HEK293 (cell line): Measurements from ENCODE around the gene BCAS2.

Source experiments
- ATF2 ChIP-seq: fragments of 450-650 bp; formaldehyde crosslinking; IDR thresholded peaks from 2 replicates; pipeline ENCODE4 v1.5.1; 2016; ENCODE audit warnings: missing biosample characterization, missing genetic modification characterization, low read depth
- ZNF138 ChIP-seq: fragments of 450-650 bp; formaldehyde crosslinking; IDR thresholded peaks from 2 replicates; pipeline ENCODE4 v1.5.1; 2016; ENCODE audit warnings: missing biosample characterization, missing genetic modification characterization, borderline replicate concordance
- ZNF274 ChIP-seq, 2 experiments: fragments of 200-500 bp in 1 of 2; fragments of 450-650 bp in 1 of 2; sonication (Bioruptor generic) in 1 of 2; formaldehyde crosslinking in 1 of 2; IDR thresholded peaks; 2 replicates each; pipeline versions ENCODE4 v1.5.1 to v1.6.1; 2014 to 2016; ENCODE audit warnings: borderline replicate concordance in 1 of 2, inconsistent platforms in 1 of 2, low read length in 1 of 2, missing biosample characterization in 1 of 2, missing genetic modification characterization in 1 of 2
- ZNF433 ChIP-seq: fragments of 450-650 bp; formaldehyde crosslinking; IDR thresholded peaks from 2 replicates; pipeline ENCODE4 v1.5.1; 2016; ENCODE audit warnings: missing biosample characterization, missing genetic modification characterization, low read depth
- ZNF530 ChIP-seq: fragments of 450-650 bp; formaldehyde crosslinking; IDR thresholded peaks from 2 replicates; pipeline ENCODE4 v1.5.1; 2016; ENCODE audit warnings: low read depth, missing biosample characterization, missing genetic modification characterization
- ZNF571 ChIP-seq: fragments of 450-650 bp; formaldehyde crosslinking; IDR thresholded peaks from 2 replicates; pipeline ENCODE4 v1.5.0; 2017; ENCODE audit warnings: missing biosample characterization, missing genetic modification characterization
- ZNF585B ChIP-seq: fragments of 450-650 bp; formaldehyde crosslinking; IDR thresholded peaks from 2 replicates; pipeline ENCODE4 v1.5.1; 2016; ENCODE audit warnings: missing biosample characterization, missing genetic modification characterization
- ZNF621 ChIP-seq: fragments of 450-650 bp; formaldehyde crosslinking; IDR thresholded peaks from 2 replicates; pipeline ENCODE4 v1.5.1; 2017; ENCODE audit warnings: missing biosample characterization, missing genetic modification characterization
- TF ChIP-seq, protein P1 (sequence below): fragments of 450-650 bp; formaldehyde crosslinking; IDR thresholded peaks from 2 replicates; pipeline ENCODE4 v1.5.1; 2016; ENCODE audit warnings: missing biosample characterization, missing genetic modification characterization
- TF ChIP-seq, protein P2 (sequence below): fragments of 450-650 bp; formaldehyde crosslinking; IDR thresholded peaks from 2 replicates; pipeline ENCODE4 v1.5.1; 2016; ENCODE audit warnings: missing biosample characterization, missing genetic modification characterization

DNA sequence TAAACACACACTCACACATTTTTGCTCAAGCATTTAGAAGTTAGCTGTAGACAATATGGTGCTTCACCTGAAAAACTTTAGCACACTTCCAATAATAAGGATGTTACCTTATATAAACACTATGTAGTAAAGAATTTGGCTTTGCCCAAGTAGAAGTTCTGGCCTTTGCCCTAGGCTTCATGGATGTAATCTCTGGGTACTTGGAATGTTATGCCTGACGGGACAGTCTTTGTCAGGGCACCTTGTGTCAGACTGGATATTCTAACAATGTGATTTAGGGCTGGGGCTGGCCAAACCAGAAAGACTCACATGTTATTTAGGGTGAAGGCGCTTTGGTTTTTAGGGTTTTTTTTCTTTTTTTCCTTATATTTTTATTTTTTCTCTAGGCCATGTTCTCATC lies 35.6 kb downstream of the BCAS2 start:
- TF ChIP-seq ZNF571 (tag by site-specific recombination) (no peak), ZNF274 (IDR thresholded peaks at IDR 0.05; ENCODE audit: low read length) (no peak), ZNF274 (tag by site-specific recombination; IDR thresholded peaks at IDR 0.05; ENCODE audit: borderline replicate concordance) (no peak), ZNF433 (tag by site-specific recombination) (no peak), ZNF530 (tag by site-specific recombination) (no peak), ZNF138 (tag by site-specific recombination) (no peak), ATF2 (tag by site-specific recombination) (no peak), ZNF621 (no peak), ZNF585B (tag by site-specific recombination) (no peak)
- TF ChIP-seq, protein P1, sequence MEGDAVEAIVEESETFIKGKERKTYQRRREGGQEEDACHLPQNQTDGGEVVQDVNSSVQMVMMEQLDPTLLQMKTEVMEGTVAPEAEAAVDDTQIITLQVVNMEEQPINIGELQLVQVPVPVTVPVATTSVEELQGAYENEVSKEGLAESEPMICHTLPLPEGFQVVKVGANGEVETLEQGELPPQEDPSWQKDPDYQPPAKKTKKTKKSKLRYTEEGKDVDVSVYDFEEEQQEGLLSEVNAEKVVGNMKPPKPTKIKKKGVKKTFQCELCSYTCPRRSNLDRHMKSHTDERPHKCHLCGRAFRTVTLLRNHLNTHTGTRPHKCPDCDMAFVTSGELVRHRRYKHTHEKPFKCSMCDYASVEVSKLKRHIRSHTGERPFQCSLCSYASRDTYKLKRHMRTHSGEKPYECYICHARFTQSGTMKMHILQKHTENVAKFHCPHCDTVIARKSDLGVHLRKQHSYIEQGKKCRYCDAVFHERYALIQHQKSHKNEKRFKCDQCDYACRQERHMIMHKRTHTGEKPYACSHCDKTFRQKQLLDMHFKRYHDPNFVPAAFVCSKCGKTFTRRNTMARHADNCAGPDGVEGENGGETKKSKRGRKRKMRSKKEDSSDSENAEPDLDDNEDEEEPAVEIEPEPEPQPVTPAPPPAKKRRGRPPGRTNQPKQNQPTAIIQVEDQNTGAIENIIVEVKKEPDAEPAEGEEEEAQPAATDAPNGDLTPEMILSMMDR, result no peak
- TF ChIP-seq, protein P2, sequence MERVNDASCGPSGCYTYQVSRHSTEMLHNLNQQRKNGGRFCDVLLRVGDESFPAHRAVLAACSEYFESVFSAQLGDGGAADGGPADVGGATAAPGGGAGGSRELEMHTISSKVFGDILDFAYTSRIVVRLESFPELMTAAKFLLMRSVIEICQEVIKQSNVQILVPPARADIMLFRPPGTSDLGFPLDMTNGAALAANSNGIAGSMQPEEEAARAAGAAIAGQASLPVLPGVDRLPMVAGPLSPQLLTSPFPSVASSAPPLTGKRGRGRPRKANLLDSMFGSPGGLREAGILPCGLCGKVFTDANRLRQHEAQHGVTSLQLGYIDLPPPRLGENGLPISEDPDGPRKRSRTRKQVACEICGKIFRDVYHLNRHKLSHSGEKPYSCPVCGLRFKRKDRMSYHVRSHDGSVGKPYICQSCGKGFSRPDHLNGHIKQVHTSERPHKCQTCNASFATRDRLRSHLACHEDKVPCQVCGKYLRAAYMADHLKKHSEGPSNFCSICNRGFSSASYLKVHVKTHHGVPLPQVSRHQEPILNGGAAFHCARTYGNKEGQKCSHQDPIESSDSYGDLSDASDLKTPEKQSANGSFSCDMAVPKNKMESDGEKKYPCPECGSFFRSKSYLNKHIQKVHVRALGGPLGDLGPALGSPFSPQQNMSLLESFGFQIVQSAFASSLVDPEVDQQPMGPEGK (tag by site-specific recombination), result no peak
